GM12872 (cell line): ENCODE measurements around the gene LENG9.

Experiments used
- CTCF ChIP-seq: IDR thresholded peaks from 3 replicates; pipeline ENCODE4 v1.5.1; 2011; ENCODE audit warnings: low read depth, mild to moderate bottlenecking, low read length, moderate library complexity; ENCODE audit not compliant: insufficient read depth

Gene LENG9

GRCh38 chr19:54429545-54430227, 33.9 kb downstream of the LENG9 start:
- no peak for TF ChIP-seq CTCF

GRCh38 chr19:54429176-54429495, 34.4 kb downstream of the LENG9 start:
- no peak for TF ChIP-seq CTCF

GRCh38 chr19:54428323-54429175, 35.0 kb downstream of the LENG9 start:
- no peak for TF ChIP-seq CTCF

GRCh38 chr19:54427586-54427985, 36.0 kb downstream of the LENG9 start:
- no peak for TF ChIP-seq CTCF

- TF ChIP-seq CTCF, result no peak
These were observed 37.2 kb downstream of the LENG9 start for GRCh38 chr19:54426291-54426931.

GRCh38 chr19:54425382-54425723, 38.2 kb downstream of the LENG9 start:
- no peak for TF ChIP-seq CTCF

- no peak for TF ChIP-seq CTCF
These were observed 38.8 kb downstream of the LENG9 start for GRCh38 chr19:54424660-54425381.
